Hematopoietic multipotent progenitor cell treated with erythropoietin and hydrocortisone succinate and interleukin-3 and kit ligand, for 15 days (in vitro differentiated cells): ENCODE results near the gene CACNA2D3.
"Not testable (repeated sequence)": the region's sequence is repeated elsewhere in the genome, so short reads cannot be mapped to it uniquely, and the experiment has no call there.

ENCODE experiments used
- DNase-seq: peaks from one replicate; pipeline ENCODE4 v3.0.0-alpha.2; 2015; ENCODE audit warnings: low spot score

Gene CACNA2D3

DNA sequence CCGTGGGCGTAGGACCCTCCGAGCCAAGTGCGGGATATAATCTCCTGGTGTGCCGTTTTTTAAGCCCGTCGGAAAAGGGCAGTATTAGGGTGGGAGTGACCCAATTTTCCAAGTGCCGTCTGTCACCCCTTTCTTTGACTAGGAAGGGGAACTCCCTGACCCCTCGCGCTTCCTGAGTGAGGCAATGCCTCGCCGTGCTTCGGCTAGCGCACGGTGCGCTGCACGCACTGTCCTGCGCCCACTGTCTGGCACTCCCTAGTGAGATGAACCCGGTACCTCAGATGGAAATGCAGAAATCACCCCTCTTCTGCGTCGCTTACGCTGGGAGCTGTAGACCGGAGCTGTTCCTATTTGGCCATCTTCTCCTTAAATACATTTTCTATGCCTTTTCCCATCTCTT, 342.2 kb downstream of the CACNA2D3 start:
- DNase-seq, result not testable (repeated sequence)

DNA sequence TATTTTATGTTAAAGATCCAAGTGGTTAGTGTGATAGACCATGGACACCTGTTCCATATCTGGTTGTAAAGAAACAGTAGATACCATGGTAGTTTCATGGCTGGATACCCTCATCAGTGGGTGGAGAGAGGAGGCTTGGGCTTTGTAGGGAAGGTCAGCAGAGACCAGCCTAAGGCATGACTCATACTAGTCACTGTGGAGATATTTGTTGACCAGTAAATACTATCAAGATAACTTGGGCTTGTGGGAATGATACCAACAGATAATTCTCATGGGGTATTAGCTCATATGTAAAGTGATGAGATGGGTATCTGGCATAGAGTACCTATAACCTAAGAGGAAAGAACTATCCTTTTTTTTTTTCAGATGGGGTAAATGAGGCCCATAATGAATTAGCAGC, 354.5 kb downstream of the CACNA2D3 start:
- DNase-seq, result no peak

DNA sequence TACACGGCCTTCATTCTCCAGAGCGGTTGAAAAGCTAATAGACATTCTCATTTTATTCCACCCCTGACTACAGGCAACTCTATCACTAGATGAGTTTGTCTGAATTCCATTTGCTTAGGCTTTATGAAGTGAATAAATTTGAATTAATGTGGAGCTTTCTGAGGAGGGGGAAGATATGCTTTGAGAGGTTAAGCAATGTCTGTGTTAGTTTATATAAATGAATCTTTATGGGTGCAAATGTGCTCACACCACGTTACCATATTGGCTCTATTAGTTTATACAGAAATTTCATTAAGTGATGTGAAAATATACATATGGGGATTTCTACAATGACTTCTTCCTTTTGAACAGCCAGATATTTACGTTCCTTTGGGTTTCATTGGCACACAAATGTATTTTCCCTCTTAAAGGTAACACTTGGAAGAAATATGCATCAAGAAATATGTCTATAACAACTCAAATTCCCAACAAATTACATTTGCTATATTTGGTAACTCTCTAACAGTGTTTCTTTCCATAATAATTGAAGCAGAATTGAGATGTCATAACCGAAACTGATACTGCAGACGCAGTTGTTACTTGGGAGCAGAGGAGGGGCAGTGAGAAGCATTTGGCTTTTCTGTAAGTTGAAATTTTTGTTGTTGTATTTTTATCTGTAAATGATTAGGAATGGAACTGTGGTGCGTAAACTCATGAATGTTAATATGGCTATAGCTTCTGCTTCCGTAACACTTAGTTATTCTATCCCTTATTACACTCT, 359.4 kb downstream of the CACNA2D3 start:
- no peak for DNase-seq

DNA sequence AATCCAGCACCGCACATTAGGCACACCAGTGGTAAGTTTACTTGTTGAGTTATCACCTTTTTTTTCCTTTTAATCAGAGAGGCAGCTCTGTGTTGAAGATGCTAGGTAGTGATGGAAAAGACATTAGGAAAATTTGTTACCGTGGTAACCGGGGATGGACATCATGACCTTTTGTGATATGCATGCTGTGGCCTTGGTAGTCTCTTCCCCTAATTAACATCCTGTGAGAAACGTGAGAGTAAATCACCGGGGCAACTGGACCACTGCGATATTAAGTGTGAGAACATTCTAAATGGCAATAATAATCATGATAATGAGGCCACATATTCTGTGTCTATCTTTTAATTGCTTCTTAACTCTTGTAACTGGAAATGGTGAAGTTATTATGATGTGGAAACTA, 362.0 kb downstream of the CACNA2D3 start:
- no peak for DNase-seq

DNA sequence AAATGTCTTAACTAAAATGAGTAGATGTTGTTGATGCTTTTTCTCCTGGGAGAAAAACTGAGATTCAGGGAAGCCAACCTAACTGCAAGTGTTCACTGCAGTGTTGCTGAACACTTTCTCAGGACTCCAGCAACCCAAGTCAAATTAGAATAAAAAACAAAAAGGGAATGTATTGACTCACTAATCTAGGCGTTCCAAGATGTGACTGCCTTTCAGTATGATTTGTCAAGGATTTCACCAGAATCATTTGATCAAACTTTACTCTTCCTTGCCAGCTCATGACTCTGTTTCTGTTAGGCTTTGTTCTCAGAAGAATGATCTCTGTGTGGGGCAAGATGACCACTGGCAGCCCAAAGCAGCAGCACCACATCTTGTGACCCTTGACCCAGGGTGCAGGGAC, 364.0 kb downstream of the CACNA2D3 start:
- DNase-seq, result no peak

DNA sequence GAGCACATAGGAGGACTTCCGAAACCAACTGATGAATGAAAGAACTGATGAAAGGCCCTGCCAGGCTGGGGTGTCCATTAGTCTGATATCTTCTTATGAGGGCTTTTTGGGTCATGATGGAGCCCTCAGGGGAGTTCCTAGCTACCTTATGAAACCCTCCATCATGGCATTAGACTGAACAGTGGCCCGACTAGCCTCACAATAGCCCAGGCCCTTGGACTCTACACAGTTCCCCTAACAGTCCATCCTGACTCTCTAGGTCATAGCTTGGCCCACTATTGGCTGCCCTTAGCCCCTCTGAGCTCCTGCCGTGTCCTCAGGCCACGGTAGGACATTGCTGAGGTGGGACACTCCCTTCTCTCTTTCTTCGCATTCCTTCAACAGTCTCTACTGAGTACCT, 365.9 kb downstream of the CACNA2D3 start:
- DNase-seq, result no peak

DNA sequence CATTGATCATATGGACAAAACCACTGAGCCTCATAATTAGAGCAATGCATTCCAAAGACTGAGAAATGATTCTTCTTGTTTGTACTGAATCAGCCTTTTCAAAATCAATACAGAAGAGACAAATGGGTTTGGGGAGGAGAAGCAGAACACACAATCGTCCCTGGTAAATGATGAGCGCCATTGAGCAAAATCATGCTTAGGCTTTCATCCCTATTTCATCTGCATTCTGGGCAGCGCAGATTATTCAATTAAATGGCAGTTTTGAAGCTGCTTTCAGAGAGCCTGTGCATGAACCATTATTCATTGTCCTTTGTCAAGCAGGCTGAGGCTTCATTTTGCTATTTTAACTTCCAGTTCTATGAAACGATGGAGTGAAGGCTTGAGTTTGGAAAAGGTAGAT, 371.9 kb downstream of the CACNA2D3 start:
- DNase-seq, result no peak

DNA sequence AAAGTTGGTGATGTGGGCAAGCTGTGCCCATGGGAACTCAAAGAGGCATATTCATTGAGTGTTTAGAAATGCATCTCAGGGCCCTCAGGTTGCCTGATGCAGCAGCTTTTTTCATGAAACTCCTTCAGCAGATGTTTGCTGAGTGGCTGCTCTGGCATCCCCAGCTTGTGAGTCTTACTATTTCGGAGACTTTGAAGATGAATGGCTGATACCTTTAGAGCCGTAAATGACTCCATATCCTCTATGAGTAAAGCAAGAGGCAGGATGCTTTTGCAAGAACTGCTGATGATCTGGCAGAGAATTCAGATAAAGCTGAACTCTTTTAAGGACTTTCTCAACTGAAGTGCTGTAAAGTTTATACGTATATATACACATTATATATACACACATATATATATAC, 384.3 kb downstream of the CACNA2D3 start:
- no peak for DNase-seq

DNA sequence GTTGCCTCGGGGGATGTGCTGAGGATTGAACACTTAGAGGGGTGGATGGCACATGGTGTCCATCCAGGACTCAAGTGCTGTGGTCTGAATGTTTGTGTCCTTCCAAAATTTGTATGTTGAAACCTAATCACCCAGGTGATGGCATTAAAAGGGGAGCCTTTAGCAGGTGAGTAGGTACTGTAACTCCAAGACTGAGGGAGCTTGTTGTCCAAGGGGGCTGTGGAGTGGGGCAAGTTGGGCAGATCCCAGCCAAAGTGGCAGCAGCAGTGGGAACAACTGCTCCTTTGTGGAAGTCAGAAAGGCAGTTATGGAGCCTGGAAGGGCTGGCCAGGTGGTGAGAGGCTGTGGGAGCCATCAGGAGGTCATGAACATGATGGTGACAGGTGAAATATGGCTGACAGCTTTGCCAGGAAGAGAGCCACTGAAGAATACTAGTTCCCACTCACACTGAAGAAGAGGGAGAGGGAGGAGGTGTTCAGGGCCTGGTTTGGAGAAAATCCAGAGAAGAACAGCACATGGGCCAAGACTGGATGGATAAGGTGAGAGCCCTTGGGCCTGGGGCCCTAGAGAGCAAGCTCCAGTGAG, 385.6 kb downstream of the CACNA2D3 start:
- no peak for DNase-seq

DNA sequence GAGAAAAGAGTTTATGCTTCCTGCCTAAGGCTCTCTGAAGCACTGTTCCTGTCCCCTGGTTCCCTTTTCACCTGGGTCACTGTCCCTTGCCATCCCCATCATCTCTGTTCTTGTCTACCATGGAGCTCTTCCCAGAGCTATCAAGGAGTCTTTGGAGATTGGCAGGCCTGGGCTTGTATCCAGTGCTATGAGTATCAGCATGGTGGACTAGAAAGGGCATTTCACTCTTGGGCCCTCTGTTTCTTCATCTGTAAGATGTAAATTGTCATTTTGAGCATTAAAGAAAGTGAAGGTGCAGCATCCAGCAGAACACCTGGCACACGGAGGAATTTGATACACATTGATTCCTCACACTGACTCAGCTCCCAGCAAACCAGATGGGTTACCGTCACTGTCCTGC, 388.2 kb downstream of the CACNA2D3 start:
- no peak for DNase-seq

DNA sequence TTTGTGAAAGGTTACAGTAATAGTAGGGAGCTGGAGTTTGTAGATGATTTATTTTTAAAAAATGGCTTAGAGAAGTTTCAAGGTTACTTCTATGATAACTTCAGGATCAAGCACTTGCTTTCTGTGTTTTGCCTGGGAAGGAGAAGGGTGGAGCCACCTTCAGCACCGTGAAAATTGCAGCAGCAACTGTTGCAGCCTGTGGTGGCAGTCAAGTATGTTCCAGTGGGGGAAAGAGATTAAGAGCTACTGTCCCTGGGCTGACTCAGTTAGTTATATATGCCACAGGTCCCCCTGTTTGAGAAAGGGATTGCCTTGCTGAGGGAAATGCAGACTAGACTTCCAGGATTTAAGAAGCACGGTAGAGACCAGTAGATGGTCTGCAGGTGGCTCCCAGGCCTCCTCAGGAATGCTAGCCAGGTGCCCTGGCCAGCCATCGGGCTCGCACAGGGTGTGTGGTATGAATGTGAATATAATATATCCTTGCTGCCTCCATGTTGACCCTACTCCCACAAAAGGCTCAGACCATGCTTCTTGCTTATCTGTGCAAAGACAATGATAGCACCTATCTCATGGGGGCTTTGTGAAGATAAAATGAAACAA, 389.5 kb downstream of the CACNA2D3 start:
- DNase-seq, result no peak

DNA sequence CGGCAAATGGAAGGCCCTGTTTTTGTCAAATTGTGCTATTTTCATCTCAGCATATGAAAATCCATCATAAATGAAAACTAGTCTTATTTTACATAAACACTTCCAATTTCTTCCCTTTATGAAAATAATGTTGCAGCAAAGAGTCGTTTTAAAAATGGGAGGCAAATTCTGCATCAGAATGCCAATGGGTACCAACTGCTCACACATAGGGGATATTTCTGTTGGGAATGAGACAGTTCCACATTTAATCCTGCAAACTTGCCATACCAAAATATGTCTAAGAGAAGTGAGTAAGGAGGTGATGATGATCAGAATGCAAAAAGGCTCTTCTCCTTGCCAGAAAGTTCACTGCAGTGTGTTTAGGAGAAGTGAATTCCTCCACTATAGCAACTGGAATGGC, 391.7 kb downstream of the CACNA2D3 start:
- DNase-seq, result no peak

DNA sequence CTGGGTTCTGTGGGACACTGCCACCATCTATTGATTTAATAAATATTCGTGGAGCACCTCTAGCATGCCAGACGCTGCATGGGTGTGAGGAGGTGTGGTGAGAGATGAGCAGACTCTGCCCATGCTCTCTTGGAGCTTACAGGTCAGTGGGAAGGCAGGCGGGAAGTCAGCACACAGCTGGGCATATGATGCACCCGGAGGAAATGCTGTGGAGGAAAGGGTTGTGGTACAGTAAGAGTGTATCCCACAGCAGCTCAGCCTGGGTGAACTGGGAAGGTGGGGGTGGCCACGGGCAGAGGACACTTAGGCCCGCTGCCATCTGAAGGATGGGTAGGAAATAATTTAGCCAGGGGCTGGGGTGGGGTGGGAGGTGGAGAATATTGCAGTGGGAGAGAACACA, 392.1 kb downstream of the CACNA2D3 start:
- no peak for DNase-seq

DNA sequence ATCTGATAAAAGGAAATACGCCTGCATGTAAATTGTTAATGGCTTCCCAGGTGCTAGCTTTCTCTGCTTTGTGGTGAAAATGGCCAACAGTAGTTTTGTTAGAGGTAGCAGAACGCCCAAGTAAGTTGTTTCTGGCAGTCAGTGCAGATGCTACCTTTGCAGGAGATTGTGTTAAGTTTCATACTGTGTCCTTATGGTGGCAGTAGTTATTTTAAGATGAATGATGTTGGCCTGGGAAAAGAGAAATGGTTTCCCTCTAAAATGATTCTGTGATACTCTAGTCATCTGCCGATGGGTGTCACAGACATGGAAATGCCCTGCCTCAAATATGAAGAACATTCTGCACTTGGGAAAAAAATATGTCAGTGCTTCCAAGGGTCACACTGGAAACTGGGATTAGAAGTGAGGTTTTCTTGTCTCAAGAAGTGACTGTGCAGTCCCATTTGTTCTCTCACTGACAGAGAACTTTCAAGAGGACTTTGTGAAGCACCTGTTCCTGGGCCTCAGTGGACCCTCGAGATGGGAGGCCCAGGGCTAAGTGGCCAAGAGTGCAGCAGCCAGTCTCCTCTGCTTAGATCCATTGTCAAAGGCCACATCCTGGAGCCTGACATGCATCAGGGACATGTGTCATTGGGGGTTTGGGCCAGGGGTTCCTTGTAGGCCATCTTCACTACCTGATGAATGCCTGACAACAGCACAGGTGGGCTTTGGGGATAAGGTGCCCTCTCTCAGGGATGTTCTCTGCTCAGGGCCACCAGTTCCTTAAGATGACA, 393.3 kb downstream of the CACNA2D3 start:
- DNase-seq, result no peak

DNA sequence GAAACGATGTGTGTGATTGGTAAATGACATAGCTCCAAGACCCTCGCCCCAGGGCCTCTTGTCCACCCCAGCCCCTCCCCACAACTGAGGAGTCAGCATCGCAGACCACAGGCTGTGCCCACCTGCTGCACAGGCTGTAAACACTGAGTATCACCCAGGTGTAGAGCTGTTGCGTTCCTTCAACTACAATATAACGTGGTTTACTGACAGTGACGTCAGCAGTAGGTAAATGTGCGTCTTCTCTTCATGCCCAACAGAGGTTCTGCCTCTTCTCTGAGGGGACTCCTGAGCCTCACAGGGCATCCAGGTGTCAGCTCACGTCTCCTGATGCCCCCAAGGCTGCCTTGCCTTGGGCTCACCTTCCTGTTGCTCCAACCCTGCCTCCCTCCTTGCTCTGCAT, 395.1 kb downstream of the CACNA2D3 start:
- no peak for DNase-seq

DNA sequence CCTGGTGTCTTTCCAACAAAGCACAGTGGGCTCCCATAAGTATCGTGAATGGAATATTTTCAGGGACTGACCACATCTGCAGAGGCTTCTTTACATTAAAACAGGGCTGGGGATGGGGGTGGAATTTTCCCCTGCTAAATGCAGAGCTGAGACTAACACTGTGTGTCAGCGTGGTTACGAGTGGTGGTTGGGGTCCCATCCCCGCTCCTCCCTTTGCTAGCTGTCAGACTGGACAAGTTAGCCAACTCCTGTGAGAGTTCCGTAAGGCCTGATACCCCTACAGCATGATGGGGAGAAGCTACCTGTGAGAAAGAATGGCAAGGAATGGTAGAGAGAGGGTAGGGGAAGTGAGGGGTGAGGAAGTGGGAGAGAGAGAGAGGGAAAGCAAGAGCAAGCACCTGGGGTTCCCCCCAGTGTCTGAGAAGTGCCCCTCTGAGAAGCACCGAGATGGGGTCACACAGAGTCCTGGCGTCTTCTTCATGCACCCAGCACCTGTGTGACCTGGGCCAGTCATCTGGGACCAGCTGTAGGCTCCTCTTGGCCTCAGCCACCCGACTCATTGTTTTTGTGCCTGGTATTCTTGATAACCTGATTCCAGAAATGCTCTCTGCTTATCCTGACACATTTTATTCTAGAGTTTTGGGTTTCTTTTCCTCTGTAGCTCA, 395.8 kb downstream of the CACNA2D3 start:
- no peak for DNase-seq

DNA sequence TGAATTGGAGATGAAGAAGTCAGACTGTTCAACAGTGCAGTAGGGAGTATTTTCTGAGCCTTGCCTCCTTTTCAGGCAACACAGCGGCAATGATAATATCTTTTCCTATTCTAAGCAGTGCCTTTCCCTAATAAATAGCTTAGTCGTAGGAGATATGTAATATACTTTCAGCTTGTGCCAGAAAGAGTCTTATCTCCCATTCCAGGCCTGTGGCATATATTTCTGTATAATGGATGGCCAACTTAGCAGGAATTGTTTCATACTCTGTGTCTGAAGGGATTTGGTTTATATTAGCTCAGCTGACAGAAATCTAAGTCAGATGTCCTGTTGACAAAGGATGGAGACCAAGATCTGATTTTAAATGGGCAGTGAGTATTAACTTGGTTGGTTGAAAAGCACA, 397.1 kb downstream of the CACNA2D3 start:
- DNase-seq, result no peak

DNA sequence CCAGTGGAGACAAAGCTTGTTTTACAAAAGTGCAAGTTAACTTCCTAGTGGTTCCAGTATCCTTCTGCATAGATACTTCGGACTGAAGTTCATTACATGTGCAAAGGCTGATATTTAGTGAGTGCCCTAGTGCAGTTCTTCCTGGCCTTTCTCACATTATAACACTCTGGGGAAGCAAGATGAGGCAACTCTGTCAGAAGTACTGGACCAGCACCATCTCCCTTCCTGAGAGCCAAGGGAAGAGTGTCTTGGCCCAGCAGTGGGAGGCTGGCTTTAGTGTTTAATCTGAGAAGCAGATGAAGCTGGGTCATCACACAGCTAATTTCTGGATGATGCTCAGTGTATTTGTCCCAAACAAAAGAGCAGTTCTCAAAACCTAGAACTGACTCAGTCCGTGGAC, 397.7 kb downstream of the CACNA2D3 start:
- no peak for DNase-seq

DNA sequence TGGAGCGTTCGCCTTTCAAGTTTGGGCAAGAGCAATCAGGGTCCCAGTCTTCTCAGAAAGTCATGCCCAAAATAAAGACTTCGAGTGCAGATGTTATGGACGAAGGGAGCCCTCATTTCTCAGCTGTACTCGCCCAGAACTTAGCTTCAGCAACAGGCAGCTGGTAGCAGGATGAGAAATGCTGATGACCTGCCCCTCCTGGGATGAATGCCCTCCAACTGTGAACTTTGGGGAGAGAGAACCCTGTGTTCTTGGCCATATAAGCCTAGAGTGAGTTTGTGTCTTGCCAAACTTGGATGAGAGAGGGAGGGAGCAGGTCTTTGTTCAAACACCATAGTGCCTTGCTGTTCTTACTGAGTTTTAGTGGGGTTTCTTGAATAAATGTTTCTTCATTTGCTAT, 405.2 kb downstream of the CACNA2D3 start:
- DNase-seq, result no peak

DNA sequence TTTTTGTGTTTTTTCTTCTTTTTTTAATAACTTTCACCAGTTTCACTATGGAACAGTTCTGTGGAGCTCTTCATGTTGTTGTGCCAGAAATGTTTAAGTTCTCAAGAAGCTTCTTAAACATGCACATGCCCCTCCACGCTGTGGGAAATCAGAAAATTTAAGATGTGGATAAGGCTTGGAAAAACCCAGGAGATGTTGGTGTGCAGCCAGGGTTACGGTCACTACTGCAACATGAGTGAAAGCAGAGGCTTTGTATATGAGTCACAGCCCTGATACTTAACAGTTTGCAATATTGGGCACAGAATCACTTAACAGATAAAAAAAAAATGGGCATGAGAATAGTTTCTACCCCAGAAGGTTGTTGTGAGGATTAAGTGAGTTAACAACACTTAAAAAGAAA, 405.6 kb downstream of the CACNA2D3 start:
- no peak for DNase-seq

DNA sequence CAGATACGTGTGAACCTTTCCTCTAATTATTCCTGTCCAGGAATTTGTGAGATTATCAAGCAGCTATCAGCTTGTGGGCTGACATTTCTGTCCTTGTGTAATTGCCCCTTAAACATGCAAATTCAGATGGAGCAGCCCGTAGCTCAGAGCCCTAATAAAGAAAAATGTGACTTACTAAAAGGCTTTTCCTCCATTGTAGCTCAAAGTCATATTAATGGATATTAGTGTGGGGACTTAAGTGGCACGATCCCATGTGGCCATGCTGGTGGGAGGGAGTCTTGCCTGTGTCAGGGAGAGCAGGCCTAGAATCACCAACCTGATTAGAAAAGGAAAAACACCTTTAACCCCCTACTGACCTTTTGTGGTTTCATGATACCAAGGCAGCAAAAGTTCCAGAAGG, 406.3 kb downstream of the CACNA2D3 start:
- DNase-seq, result no peak

DNA sequence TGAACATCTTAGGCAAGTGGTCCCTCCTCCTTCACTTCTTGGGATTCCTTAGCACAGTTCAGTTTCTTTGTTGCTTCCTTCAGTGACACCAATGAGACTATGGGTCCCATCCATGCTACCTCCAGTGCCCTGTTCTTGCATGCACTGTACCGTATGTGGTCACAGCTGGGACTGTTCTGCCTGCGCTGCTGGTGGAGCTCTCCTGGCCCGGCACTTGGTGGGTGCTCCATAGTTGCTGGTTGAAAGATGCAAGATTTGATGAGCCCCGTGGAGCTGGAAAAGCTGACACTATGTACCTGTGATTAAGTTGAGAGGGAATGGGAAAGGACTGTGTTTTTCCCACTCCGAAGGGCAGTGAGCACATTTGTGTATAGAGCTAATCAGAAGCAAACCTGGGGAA, 407.7 kb downstream of the CACNA2D3 start:
- DNase-seq, result no peak
